Esophagus mucosa (tissue), 1 donor: ENCODE measurements around the gene EDEM1. TPM values are rescaled to one million over a fixed set of nuclear protein-coding genes. Genes with fewer than 3 reads are reported as not detected.

Experiments used
- total RNA-seq: library from RNA; stranded (reverse); gene quantifications from one replicate; pipeline ENCODE4 v1.2.4, GENCODE V29; 2023
- donor health status: DM: yes; HTN: yes; CAD: no.

The EDEM1 gene
- total RNA-seq, 1 donor from 2014 or later: 37.3 TPM

Other genes starting within 250 kb of the EDEM1 start
- 266 TPM for gene BHLHE40, start 208.3 kb upstream of the EDEM1 start, total RNA-seq
- gene ARL8B, start 65.4 kb upstream of the EDEM1 start, total RNA-seq: 77.3 TPM